Adrenal gland (tissue), 5 donors: ENCODE data around the gene FMN1.

Experiments
- POLR2A ChIP-seq, 2 donors: fragments of 450-650 bp; IDR thresholded peaks; one replicate each; pipeline ENCODE4 v1.6.1; 2017; ENCODE audit warnings: antibody characterized with exemption in 2 of 2, mild to moderate bottlenecking in 2 of 2, moderate library complexity in 1 of 2
- TF ChIP-seq, protein P1 (sequence below), 6 experiments: fragments of 450-650 bp in 4 of 6; fragments of 200-600 bp in 2 of 6; sonication (generic) in 1 of 6; IDR thresholded peaks; 1 replicate in 5 of 6; 2 replicates in 1 of 6; pipeline versions ENCODE4 v1.5.1 to v1.8.0; 2016 to 2021; ENCODE audit warnings: antibody characterized with exemption in 6 of 6, mild to moderate bottlenecking in 2 of 6, moderate library complexity in 1 of 6
- donor health status: DM: no; HTN: no; CAD: no.

DNA sequence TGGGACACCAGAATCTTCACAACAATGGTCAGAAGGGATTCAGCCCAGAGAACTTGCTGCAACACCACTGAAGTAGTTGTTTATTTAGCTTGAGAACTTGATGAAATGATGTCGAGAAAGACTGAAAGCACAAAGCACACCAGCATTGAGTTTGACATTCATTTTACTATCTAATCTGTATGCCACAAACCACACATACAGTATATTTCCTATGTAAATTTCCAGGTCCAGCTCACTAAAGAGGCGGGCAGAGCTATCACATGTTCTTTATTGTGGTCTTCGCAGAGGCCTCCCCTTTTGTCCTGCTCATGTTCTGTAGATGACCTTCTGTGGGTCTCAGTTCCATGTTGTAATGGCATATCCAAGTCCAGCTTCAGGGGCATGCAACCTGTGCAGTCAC, 10.4 kb upstream of the FMN1 start:
- TF ChIP-seq POLR2A (IDR thresholded peaks at IDR 0.05) = no peak
- TF ChIP-seq, protein P1, sequence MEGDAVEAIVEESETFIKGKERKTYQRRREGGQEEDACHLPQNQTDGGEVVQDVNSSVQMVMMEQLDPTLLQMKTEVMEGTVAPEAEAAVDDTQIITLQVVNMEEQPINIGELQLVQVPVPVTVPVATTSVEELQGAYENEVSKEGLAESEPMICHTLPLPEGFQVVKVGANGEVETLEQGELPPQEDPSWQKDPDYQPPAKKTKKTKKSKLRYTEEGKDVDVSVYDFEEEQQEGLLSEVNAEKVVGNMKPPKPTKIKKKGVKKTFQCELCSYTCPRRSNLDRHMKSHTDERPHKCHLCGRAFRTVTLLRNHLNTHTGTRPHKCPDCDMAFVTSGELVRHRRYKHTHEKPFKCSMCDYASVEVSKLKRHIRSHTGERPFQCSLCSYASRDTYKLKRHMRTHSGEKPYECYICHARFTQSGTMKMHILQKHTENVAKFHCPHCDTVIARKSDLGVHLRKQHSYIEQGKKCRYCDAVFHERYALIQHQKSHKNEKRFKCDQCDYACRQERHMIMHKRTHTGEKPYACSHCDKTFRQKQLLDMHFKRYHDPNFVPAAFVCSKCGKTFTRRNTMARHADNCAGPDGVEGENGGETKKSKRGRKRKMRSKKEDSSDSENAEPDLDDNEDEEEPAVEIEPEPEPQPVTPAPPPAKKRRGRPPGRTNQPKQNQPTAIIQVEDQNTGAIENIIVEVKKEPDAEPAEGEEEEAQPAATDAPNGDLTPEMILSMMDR (IDR thresholded peaks at IDR 0.05) = no peak
